GM21360 (cell line): ENCODE data around the gene WDR43.
"Not testable (repeated sequence)": the region's sequence is repeated elsewhere in the genome, so short reads cannot be mapped to it uniquely, and the experiment has no call there.

Experiments used
- ATAC-seq: cut with Tn5 transposase; IDR thresholded peaks from one replicate; pipeline ENCODE4 v1.9.1; 2021; ENCODE audit warnings: mild to moderate bottlenecking, moderate library complexity; ENCODE audit not compliant: unreplicated experiment

WDR43 gene

DNA sequence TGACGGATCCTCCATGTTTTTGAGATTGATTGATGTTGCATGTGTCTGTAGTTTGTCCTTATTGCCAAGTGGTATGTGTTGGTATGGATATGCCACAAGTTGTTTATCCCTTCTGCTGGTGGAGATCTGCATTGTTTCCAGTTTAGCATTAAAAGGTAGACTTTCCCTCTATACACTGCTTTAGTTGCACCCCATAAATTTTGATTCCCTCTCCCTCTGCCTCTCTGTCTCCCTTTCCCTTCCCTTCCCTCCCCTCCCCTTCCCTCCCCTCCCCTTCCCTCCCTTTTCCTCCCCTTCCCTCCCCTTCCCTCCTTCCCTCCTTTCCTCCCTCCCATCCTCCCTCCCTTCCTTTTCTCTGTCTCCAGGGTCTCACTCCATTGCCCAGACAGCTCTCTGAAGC lies 68.0 kb downstream of the WDR43 start:
- no peak for ATAC-seq

DNA sequence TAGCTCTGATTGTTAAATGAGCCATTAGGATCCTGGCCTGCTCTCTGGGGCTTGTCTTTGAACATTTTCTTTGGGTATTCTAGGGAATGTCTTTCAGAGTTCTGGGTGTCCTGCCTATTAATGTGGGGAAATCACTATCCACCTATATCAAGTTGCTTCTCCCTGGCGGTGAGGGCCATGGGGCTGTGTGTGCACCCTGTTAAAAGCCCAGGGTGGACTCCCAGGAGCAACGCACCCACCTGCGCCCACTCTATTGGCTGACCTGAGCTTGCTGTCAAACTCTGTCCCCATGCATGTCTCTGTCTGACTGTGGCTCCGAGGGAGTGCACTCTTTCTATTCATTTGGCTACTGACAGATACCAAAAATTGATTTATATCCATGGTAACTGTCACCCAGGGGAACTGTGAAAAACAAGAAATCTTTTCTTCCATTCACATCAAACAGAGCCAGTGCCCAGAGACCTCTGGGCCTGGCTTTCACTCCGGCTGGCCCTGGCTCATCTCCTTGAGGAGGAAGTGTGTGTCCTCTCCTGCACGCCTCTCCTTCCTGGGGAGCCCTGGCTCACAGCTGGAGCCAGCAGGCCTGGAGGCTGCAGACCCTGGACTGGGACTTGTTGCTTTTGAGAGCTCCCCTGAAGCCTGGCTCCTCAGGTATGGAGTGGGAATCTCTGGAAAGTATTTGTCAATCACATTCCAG lies 76.1 kb downstream of the WDR43 start:
- ATAC-seq: no peak

DNA sequence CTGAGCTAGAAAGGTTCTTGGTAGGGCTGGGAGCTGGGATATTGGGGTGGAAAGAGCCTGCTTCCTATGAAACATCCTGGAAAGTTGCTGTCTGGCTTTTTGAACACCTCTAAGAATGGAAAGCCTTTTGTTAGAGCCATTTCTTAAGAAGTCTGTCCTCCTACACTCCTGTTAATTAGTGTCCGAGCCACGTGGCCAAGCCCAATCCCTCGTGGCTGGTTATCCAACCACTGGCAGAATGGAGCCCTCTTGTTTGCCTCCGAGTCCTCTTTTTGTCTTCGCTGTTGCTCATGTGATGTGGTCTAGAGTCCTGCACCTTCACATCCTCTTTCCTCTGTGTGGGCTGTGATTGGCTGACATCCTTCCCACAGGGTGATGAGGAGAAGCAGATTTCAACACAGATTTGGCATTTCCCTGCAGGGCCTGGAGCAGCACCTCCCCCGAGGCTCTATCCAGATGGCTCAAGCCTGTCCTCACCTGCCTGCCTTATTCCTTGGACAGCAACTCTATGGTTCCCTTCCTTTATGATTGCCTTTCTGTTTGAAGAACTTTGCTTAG lies 78.4 kb downstream of the WDR43 start:
- no peak for ATAC-seq

DNA sequence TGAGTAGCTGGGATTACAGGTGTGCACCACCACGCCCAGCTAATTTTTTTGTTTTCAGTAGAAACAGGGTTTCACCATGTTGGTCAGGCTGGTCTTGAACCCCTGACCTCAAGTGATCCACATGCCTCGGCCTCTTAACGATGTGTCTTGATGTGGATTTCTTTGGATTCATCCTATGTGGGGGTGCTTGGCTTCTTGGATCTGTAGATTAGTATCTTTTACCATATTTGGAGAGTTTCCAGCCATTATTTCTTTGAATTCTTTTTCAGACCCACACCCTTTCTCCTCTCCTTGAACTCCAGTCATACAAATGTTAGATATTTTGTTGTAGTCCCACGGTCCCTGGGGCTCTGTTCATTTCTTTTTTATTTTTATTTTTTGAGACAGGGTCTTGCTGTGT lies 79.8 kb downstream of the WDR43 start:
- no peak for ATAC-seq

DNA sequence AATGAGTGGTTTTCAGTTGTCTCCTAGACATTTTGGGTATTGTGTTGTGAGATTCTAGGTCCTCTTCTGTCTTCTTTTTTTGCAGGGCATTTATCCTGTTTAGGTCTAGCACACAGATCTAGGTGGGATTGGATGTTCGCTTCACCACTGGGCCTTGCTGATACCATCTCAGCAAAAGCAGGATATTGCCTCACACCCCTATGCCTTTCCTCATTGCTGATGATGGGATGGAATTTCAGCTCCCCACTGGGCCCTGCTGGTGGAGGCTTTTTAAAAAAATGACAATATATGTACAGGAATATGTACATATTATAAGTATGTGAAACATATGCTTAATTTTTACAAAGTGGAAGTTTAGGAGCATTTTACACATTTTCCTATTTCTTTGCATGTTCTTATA lies 81.2 kb downstream of the WDR43 start:
- ATAC-seq: no peak

DNA sequence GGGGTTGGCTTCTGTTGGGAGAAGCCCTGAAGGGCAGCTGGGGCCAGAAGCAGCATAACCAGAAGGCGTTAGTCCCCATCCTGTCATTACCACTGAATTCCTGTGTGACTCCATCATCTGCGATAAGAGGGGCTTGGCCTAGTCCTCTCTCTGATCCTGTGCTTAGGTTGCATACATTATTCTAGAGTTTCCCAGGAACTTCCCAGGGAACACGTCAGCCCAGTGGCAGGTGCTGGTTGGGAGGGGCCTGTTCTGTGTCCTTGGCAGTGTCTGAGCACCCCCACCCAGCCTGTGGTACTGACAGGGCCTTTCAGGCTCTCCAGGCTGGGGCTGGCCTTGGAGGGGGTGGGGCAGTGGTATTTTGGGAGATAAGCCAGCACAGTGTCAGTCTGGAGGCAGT lies 82.1 kb downstream of the WDR43 start:
- no peak for ATAC-seq

DNA sequence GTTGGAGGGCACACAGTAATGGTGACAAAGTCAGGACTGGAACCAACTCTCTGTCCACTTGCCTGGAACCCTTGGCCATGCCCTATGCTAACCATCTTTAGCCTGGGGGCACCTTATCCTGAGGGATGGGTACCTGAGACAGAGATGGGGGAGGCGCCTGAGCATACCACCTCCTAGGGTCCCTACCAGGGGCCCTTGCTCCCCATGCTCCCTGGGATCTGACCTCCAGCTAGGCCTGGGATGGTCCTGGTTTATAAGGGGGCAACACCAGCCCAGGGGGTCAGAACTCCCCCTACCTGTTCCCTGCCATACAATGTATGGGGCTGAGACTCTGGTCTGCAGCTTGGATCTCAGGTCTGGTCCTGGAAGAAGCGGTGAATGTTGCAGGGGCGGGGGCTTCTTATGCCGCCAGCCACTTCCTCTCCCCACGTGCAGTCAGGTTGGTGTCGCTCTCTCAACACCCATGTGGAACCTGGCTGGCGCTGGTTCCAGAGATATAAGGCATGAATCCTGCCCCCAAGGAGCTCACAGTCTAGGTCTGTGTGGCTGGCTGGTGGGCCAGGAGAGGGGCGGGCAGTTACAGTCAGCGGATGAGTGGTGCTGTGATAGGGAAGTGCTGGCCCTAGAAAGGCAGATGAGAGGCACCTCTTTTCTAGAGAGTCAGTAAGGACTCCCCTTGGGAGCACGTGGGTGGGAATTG lies 82.9 kb downstream of the WDR43 start:
- no peak for ATAC-seq

DNA sequence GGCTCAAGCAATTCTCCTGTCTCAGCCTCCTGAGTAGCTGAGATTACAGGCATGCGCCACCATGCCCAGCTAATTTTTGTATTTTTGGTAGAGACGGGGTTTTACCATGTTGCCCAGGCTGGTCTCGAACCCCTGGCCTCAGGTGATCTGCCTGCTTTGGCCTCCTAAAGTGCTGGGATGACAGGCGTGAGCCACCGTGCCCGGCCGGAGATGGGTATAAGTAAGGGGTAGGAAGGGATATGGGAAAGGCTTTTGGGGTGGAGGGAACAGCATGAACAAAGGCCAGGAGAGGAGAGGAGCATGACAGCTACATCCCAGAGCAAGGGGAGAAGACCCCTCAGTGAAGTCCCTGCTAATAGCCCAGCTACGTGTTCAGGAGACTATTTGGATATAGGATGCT lies 83.5 kb downstream of the WDR43 start:
- ATAC-seq: not testable (repeated sequence)

DNA sequence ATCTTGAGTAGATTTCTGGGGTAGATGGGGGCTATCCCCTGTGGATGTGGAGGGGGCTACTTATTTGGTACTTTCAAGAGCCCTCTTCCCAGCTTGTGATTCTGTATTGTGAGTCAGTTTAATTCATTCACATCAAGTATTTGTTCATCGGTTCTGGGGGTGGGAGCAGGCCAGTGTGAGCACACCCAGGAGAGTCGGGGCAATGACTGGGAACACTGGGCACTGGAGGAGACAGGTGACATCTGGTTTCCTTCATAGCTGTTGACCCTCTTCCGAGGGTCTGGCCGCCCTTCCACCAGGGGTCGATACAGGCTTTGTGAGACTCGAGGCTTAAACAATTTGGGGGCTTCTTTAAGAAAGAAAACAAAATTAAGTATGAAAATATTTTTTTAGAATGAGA lies 84.1 kb downstream of the WDR43 start:
- ATAC-seq: no peak

DNA sequence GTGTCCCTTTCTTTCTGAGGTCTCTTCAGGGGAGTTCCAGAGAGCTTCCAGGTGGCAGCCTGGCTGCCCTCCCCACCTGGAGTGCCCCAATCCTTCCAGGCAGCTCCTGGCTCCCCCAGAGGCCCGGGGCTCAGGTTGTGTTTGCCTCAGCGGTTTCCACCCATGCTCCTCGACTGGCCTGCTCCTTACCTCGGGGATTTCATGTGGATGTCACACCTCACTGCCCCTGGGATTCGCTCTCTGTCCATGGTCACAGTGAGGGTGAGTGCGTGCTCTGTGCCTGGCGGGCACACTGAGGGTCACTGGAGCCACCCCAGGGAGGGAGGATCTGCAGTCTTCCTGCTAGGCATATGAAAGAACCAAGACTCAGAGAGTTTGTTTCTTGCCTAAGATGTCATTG lies 84.6 kb downstream of the WDR43 start:
- no peak for ATAC-seq

DNA sequence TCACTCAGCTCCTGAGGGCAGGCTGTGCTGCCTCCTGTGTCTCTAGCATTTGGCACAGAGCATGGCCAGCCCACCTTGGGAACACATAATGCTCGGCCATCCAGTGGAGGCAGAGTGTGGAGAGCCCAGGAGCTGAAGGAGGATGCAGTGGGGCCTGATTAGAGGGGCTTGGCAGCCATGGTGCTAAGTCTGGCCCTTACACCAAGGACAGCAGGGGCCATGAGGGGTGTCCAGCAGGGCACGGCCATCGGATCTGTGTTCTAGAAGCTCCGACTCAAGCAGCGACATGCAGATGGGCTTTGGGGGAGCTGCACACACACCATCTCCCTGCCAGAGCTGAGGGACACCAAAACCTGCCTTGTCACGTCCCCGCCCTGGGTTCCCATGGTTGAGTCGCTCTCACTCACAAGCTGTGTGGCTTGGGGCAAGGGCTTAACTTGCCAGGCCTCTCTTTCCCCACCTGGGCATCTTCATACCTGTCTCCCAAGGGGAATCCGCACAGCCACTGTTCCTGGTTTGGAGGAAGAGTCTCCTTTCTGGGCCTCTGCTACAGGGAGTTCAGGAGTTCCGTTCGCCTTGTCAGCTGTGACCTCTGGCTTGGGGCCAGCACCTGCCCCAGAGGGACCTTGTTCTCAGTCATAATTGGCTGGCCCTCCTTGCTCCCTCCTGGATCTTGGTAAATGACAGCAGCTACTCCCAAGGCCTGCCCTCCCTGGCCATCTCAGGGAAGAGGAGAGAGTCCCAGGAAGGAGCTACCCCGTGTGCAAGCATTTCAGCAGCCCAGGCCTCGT lies 85.3 kb downstream of the WDR43 start:
- no peak for ATAC-seq

DNA sequence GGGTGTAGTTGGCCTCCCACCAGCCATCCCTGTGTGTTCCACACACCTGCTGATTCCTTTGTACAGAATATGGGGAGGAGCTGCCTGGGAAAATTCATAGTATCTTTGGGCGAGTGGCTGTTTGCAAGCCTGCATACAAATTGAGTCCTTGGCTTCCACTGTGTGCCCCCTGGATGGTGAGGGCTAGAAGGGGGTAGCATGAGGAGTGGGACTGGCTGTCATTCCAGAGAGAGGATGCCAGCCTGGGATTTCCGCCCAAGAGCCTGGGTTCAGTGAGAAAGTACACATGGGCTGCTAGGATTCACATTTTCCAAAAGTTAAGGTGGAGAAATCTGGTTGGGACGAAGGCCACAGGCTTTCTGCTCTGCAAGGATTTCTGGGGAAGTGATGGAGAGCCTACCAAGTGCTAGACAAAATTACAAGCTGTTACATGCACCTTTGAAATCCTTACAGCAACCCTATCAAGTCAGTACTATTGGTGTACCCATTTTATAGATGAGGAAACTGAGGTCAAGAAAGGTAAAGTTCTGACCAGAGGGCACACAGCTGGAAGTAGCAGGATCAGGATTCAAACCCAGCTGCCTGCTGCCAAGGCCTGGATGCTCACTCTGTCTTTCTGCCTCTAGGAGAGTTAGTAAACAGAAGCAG lies 86.0 kb downstream of the WDR43 start:
- no peak for ATAC-seq

DNA sequence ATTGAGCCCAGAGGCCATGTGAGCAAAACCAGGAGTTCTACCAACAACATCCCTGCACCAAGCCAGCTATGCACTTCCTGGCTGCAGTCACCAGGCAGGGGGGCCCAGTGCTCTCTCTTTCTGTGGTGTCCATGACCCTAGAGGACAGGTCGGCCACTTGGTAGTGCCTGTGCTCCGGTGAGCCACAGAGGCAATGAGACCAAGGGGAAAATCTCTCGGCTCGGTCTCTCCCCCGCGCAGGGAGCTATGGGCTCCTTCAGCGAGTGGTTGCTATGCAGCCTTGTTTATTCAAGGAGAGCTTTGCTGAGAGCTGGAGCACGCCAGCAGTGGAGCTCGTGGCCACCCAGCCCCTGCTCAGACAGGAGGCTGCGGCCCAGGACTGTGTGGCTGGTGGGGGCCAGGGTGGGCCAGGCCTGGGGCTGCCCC lies 86.6 kb downstream of the WDR43 start, which contains the start of gene TOGARAM2:
Gene TOGARAM2 (plus strand): TSS at position 283 of the 426 bp plus-strand sequence. CDS start 13,537 bp downstream, outside the sequence.
- no peak for ATAC-seq

DNA sequence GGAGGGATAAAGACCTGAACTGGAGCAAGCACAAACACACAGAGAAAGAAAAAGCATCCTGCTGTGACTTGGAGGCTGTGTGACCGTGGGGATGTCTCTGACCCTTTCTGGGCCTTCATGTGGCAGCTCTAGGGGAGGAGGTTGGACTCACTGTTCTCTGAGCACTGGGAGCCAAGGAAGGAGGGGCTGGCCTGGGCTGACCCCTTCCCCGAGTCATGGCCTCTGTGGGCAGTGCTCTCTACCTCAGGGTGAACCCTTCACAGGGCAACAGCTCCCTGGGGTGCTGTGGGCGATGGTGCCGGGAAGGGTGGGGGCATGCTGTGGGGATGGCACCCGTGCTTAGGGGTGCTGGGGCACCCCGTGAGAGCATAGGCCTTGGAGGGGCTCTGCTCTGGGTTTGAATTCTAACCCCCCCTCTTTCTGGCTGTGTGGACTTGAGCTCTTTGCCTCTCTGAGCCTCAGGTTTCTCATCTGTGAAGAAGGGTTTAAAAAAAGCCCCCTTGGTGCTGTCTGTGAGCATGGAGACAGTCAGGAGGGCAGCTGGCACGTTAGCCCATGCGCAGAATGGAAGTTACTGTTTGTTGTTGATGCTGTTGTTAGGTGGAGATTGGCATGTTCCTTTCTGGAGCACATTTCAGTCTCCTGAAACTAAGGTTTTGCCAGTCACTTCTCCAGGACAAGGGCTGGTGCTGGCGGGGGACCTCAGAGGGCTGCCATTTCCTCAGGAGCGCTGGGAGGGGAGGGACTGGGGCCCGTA lies 87.3 kb downstream of the WDR43 start:
- no peak for ATAC-seq

DNA sequence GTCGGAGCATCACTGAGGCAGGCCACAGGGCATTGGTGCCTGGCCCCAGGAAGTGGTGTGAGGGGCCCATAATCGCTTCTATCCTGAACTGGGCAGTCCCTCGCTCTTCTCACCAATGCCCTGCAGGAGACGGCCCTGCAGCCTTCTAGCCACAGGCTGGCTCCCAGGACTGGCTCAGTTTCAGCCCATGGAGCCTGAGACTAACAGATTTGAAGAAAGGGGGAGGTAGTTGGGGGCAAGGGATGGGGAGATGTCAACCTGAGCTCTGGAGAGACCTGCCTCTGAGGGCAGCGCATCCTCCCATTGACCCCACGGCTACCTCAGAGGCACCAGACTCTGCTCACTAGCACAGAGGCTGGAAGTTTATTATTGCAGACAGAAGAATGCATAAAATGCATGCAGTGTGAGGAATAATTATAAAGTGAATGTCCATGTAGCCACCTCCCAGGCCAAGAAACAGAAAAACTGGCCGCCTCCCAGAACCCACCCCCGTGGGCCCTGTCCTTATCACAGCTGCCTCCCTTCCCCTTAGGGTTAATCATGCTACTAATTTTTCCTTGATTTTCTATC lies 88.0 kb downstream of the WDR43 start:
- ATAC-seq: no peak

DNA sequence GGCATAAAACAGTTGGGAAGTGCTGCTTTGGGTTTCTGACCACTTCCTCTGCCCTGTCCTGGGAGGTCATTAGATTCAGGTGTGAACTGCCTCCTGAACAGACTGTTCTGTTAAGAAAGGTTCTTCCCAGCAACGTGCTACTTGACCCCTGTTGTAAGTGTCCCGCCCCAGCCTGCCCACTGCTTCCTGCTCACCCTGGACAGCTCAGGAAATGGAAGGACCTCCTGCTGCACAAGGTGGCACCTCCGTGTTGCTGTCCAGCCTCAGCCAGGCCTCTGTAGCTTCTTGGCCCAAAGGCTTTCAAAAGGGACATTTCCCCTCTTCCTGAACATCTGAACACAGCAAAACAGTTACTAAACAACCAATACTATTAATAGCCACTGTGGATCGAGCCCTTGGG lies 92.0 kb downstream of the WDR43 start:
- ATAC-seq: no peak

DNA sequence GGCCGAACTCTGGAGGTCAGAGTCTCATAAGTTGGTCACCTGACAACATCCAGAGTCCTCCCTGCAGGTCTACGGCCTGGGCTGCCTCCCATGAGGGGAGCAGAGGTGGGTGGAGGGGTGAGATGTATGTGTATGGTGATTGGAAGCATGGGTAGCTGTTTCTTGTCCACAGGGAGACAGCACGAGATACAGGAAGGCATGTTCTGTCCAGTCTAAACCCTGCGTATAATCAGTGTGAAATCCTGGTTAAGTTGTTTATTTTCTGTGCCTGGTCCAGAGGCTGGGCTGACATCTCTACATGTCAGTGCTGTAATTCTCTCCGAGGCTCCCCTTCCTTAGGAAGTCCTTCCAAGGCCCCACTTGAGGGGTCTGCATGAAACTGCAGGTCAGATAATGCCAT lies 95.5 kb downstream of the WDR43 start:
- ATAC-seq: no peak

DNA sequence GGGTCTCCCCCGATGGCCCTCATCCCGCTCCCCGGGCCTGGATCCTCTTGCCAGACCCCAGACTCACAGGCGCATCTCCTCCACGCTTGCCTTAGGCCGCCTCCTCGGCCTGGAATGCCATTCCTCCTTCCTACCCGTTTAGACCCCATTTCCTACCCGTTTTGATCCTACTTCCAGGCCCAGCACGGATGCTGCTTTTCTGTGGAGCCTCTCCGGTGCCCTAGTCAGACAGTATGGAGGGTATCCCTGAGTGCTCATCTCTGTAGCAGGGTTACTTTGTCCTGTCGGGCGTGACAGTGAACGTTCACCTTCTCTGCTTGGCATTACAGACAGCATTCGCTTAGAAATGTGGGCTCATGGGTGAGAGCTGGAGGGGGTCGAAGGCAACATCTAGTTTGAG lies 96.0 kb downstream of the WDR43 start:
- ATAC-seq: no peak

DNA sequence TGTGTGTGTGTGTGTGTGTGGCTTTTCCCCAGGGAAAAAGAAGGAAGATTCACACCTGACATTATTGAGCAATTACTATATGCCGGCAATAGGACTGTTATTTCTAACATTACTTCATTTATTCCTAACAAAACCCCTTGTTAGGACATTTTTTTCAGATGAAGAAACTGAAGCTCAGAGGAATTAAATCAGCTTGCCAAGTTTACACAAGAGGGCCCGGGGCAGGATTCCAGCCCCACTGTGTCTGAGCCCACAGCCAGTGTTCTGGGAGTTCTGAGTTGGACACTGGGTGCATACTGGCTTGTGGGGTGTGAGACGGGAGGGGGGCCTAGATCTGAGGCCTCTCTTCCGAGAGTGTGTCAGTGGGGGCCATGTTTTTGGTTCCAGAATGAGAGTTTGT lies 96.6 kb downstream of the WDR43 start:
- ATAC-seq: no peak

DNA sequence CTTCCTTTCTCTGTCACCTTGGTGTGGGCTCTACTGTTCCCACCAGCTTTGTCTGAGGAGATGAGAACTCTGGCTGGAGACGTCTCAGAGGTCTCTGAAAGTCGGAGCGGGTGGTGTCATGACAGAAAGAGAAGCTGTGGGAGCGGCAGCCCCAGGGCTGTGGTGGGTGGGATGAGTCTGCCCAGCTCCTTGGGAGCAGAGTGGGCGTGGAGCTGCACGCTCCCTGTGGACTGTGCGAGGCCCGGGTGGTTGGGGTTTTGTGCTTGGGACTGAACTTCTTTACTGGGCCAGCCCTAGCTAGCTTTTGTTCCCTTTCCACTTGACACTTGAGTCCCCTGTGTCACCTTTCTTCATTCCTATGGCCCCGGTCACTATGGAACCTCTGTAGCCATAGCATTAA lies 97.0 kb downstream of the WDR43 start:
- ATAC-seq: no peak
